ENCODE measurements around the gene PRKAR1B.

PRKAR1B gene

GRCh38 chr7:506921-507622, 220.0 kb downstream of the PRKAR1B start:
- H3K27ac ChIP-seq: peak overlapping the region; percentile 48 to 100
- TF ChIP-seq CTCF (IDR thresholded peaks at IDR 0.05): no peak
- no peak overlapping the region for H3K4me3 ChIP-seq
- DNase-seq (ENCODE audit: low spot score): peak; percentile 68

GRCh38 chr7:506391-506831, 220.7 kb downstream of the PRKAR1B start:
- DNase-seq (ENCODE audit: low spot score): peak; percentile 70
- no peak overlapping the region for H3K4me3 ChIP-seq
- H3K27ac ChIP-seq: peak overlapping the region; percentile 48 to 100
- TF ChIP-seq CTCF (IDR thresholded peaks at IDR 0.05): no peak

- Histone ChIP-seq H3K4me3 (no peak overlapping the region), H3K27ac (peak overlapping the region; percentile 75 to 86)
- TF ChIP-seq CTCF (IDR thresholded peaks at IDR 0.05): no peak
- DNase-seq (ENCODE audit: low spot score): peak; percentile 72
Observed at GRCh38 chr7:505171-505570, 221.9 kb downstream of the PRKAR1B start.

GRCh38 chr7:504221-505111, 222.6 kb downstream of the PRKAR1B start:
- peak; percentile 71 for DNase-seq (ENCODE audit: low spot score)
- TF ChIP-seq CTCF (IDR thresholded peaks at IDR 0.05): no peak
- Histone ChIP-seq H3K4me3 (peak overlapping the region; percentile 38), H3K27ac (peak overlapping the region; percentile 75 to 86)

- DNase-seq (ENCODE audit: low spot score): peak; percentile 79
- Histone ChIP-seq H3K4me3 (peak overlapping the region; percentile 38), H3K27ac (peak overlapping the region; percentile 75 to 86)
- TF ChIP-seq CTCF (IDR thresholded peaks at IDR 0.05): no peak
Observed at GRCh38 chr7:503575-504111, 223.4 kb downstream of the PRKAR1B start.

GRCh38 chr7:502296-502695, 224.8 kb downstream of the PRKAR1B start:
- DNase-seq (ENCODE audit: low spot score): no peak
- no peak overlapping the region for H3K4me3 ChIP-seq
- no peak for TF ChIP-seq CTCF (IDR thresholded peaks at IDR 0.05)
- peak overlapping the region in 1 of 2 donors; percentile 86 for H3K27ac ChIP-seq
